Endothelial cell of umbilical vein (primary cell): ENCODE results near the gene NBEAL1. TPM values are rescaled to one million over a fixed set of nuclear protein-coding genes. Genes with fewer than 3 reads are reported as not detected.
A peak's percentile ranks its signal among the peaks of the same experiment; 100 is the strongest.

Experiments used
- BruUV-seq: library from RNA; stranded (reverse); fragments of 400-500 nt; replicated peaks from 2 replicates; lab custom pipeline; 2021; lab: Mats Ljungman, UMichigan
- CTCF ChIA-PET: fragments of 300-600, 350-600 bp; sonication (Branson Sonifier 250); formaldehyde crosslinking; loops from one replicate; lab custom pipeline; 2021; ENCODE audit warnings: antibody characterized with exemption, inconsistent platforms; lab: Charles Lee
- POLR2A ChIA-PET: fragments of 300-600, 350-600 bp; sonication (Branson Sonifier 250); formaldehyde crosslinking; loops from one replicate; lab custom pipeline; 2021; ENCODE audit warnings: antibody characterized with exemption, inconsistent platforms; lab: Charles Lee
- DNase-seq: peaks from one replicate; pipeline ENCODE4 v3.0.0-alpha.2; 2011; ENCODE audit warnings: low read depth, low spot score
- FAIRE-seq: peaks from 2 replicates; lab custom pipeline; 2011; peaks lifted over from hg19 to GRCh38; lab: Jason Lieb, UNC
- H2AFZ ChIP-seq: 2 replicates; pipeline ENCODE4 v1.6.0; 2012; ENCODE audit warnings: low read depth, low read length, control low read depth, inconsistent platforms
- H3K27ac ChIP-seq: 2 replicates; pipeline ENCODE4 v1.5.1; 2011; ENCODE audit warnings: low read depth, mild to moderate bottlenecking, control low read depth, low read length, moderate library complexity; ENCODE audit not compliant: insufficient read depth
- H3K27me3 ChIP-seq, 2 experiments: 2 replicates each; pipeline versions ENCODE4 v1.6.0 to v1.6.1; 2011; ENCODE audit warnings: low read length in 2 of 2, mixed read lengths in 1 of 2; ENCODE audit not compliant: control insufficient read depth in 2 of 2, insufficient read depth in 2 of 2
- H3K36me3 ChIP-seq, 2 experiments: 2 replicates in 1 of 2; 3 replicates in 1 of 2; pipeline ENCODE4 v1.5.1; 2011; ENCODE audit warnings: low read length in 2 of 2, mild to moderate bottlenecking in 1 of 2, moderate library complexity in 1 of 2; ENCODE audit not compliant: control insufficient read depth in 2 of 2, insufficient read depth in 2 of 2; ENCODE audit errors: extremely low read depth in 1 of 2
- H3K4me1 ChIP-seq: 3 replicates; pipeline ENCODE4 v1.5.1; 2011; ENCODE audit warnings: mild to moderate bottlenecking, low read length; ENCODE audit not compliant: control insufficient read depth, insufficient read depth; ENCODE audit errors: extremely low read depth
- H3K4me2 ChIP-seq: 2 replicates; pipeline ENCODE4 v1.6.1; 2011; ENCODE audit warnings: low read length, control low read depth, mixed read lengths; ENCODE audit not compliant: insufficient read depth
- H3K4me3 ChIP-seq, 3 experiments: fragments of 200-600 bp in 1 of 3; sonication (generic), shearing (Covaris generic) in 1 of 3; replicated peaks in 1 of 3; 2 replicates each; pipeline ENCODE4 v1.5.1; 2011 to 2016; ENCODE audit warnings: control low read depth in 3 of 3, low read length in 3 of 3, mild to moderate bottlenecking in 2 of 3, inconsistent platforms in 1 of 3, low read depth in 1 of 3, moderate library complexity in 1 of 3; ENCODE audit not compliant: insufficient read depth in 1 of 3
- H3K79me2 ChIP-seq: 2 replicates; pipeline ENCODE4 v1.6.0; 2012; ENCODE audit warnings: low read length, inconsistent platforms; ENCODE audit not compliant: control insufficient read depth, insufficient read depth
- H3K9ac ChIP-seq: replicated peaks from 2 replicates; pipeline ENCODE3; 2011; ENCODE audit warnings: low read length, control low read depth; ENCODE audit not compliant: insufficient read depth; ENCODE audit errors: extremely low read depth
- H3K9me1 ChIP-seq: replicated peaks from 3 replicates; pipeline ENCODE4 v1.6.0; 2011; ENCODE audit warnings: mild to moderate bottlenecking, low read length; ENCODE audit not compliant: control insufficient read depth, insufficient read depth; ENCODE audit errors: extremely low read depth
- H3K9me3 ChIP-seq: replicated peaks from 2 replicates; pipeline ENCODE4 v1.5.1; 2012; ENCODE audit warnings: low read length, inconsistent platforms; ENCODE audit not compliant: control insufficient read depth, insufficient read depth
- H4K20me1 ChIP-seq: replicated peaks from 2 replicates; pipeline ENCODE3; 2011; ENCODE audit warnings: mild to moderate bottlenecking, low read length; ENCODE audit not compliant: control insufficient read depth, insufficient read depth; ENCODE audit errors: extremely low read depth
- EZH2 ChIP-seq: IDR thresholded peaks from 2 replicates; pipeline ENCODE4 v1.6.1; 2012; ENCODE audit warnings: borderline replicate concordance, low read depth, mild to moderate bottlenecking, moderate library complexity, low read length, inconsistent platforms; ENCODE audit not compliant: severe bottlenecking
- FOS ChIP-seq: IDR thresholded peaks from 2 replicates; pipeline ENCODE4 v1.6.1; 2011; ENCODE audit warnings: mild to moderate bottlenecking, low read length, moderate library complexity, borderline replicate concordance; ENCODE audit not compliant: insufficient read depth
- GATA2 ChIP-seq: IDR thresholded peaks from 2 replicates; pipeline ENCODE4 v1.7.0; 2011; ENCODE audit warnings: low read depth, mild to moderate bottlenecking, moderate library complexity, mixed read lengths, low read length; ENCODE audit not compliant: insufficient read length, insufficient read depth
- JUN ChIP-seq: IDR thresholded peaks from 2 replicates; pipeline ENCODE4 v1.6.1; 2011; ENCODE audit warnings: borderline replicate concordance, low read depth; ENCODE audit not compliant: insufficient read length, insufficient read depth
- MYC ChIP-seq: IDR thresholded peaks from one replicate; pipeline ENCODE4 v1.6.1; 2011; ENCODE audit warnings: mild to moderate bottlenecking, low read depth, low read length
- POLR2A ChIP-seq: IDR thresholded peaks from 2 replicates; pipeline ENCODE4 v1.6.1; 2012; ENCODE audit warnings: low read depth, mild to moderate bottlenecking, control low read depth, low read length
- POLR2AphosphoS5 ChIP-seq: IDR thresholded peaks from 2 replicates; pipeline ENCODE4 v1.6.1; 2012; ENCODE audit warnings: low read depth, mild to moderate bottlenecking, control low read depth, low read length, moderate library complexity; ENCODE audit not compliant: insufficient read depth
- dilution Hi-C: fragments of 300-500 bp; cut with MboI; formaldehyde crosslinking; loops from one replicate; pipeline ENCODE4 v1.15.0; 2019; ENCODE audit warnings: low sequenced_read_pairs; ENCODE audit not compliant: extremely low pct_ligation_motif_present
- intact Hi-C: fragments of 100-400 bp; cut with micrococcal nuclease; formaldehyde crosslinking; loops from one replicate; pipeline ENCODE4 v1.10.0; 2022
- polyA plus RNA-seq, 4 experiments: library from polyadenylated mRNA; depleted of rRNA in 3 of 4; stranded (reverse) in 3 of 4; unstranded in 1 of 4; fragments of >200 nt; gene quantifications; 2 replicates each; pipeline versions ENCODE4 v1.2.1 to v1.2.3, GENCODE V29; 2011 to 2012; ENCODE audit warnings: missing spikeins in 1 of 4
- total RNA-seq: library from RNA; stranded (reverse); gene quantifications from 2 replicates; pipeline ENCODE4 v1.2.3, GENCODE V29; 2021
- TF ChIP-seq, protein P1 (sequence below): IDR thresholded peaks from 2 replicates; pipeline ENCODE4 v1.6.1; 2011; ENCODE audit not compliant: insufficient read depth, insufficient read length
- TF ChIP-seq, protein P2 (sequence below), 2 donors: IDR thresholded peaks; 1 replicate in 1 of 2; 2 replicates in 1 of 2; pipeline ENCODE4 v1.5.1; 2011; ENCODE audit warnings: low read length in 2 of 2, mild to moderate bottlenecking in 2 of 2, moderate library complexity in 2 of 2, control low read depth in 1 of 2, inconsistent platforms in 1 of 2, low read depth in 1 of 2; ENCODE audit not compliant: insufficient read depth in 1 of 2; ENCODE audit errors: extremely low read depth in 1 of 2

Gene NBEAL1
- total and polyA plus RNA-seq, 2 donors (not counting 3 experiments of a cell fraction or from before 2014, with no cell fraction given), result 2.1 to 23.3 TPM

DNA sequence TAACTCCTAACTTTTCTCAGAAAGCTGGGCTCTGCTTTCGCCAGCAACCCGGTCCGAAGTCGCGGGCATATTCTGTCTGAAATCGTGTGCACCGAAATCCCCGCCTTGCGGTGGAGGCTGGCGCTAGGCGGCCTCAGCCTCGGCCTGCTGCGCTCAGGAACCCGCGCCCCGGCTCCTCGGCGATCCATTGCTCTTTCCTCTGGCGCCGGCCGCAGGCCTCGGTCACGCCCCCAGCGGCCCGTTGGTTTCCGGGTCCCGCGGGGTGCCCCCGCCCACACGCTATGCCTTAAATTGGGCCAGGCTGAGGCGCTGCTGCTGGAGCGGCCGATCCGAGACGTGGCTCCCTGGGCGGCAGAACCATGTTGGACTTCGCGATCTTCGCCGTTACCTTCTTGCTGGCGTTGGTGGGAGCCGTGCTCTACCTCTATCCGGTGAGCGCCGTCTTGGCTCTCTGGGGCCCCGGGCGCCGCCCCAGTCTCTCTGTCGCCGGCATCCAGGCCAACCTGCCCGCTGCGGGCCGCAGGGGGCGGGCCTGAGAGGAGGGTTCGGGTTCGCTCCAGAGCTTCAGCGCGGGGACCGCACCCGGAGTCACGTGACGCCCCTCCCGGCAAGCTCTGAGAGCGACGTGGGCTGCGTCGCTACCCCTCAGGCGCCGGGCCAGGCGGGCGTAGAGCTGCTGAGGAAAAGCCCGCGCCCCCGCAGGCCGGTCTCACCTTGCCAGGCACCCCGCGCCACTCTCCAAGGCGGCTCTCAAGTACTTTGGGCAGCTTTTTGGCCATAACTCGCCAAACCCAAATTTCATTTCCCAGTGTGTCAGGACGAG, 224.2 kb downstream of the NBEAL1 start, which contains the start of gene CYP20A1:
Gene CYP20A1 (plus strand): TSS at position 315 of the 823 bp plus-strand sequence. CDS start 45 bp downstream, at position 360.
- Histone ChIP-seq H3K79me2 (peaks cover 32% of the 10 kb centered on the region), H2AFZ (peak within 1 kb of the TSS; percentile 93), H3K36me3 (no peaks in the 10 kb centered on the region), H3K4me2 (peak within 1 kb of the TSS; percentile 92), H3K4me1 (peaks cover 5% of the 10 kb centered on the region), H3K9ac (peak within 1 kb of the TSS; percentile 97), H3K27me3 (no peaks in the 10 kb centered on the region), H3K9me1 (no peaks in the 10 kb centered on the region), H3K27ac (peak within 1 kb of the TSS; percentile 94), H3K9me3 (no peaks in the 10 kb centered on the region), H4K20me1 (no peaks in the 10 kb centered on the region), H3K4me3 (peak within 1 kb of the TSS; percentile 66 to 99 (median 95))
- TF ChIP-seq, protein P1, sequence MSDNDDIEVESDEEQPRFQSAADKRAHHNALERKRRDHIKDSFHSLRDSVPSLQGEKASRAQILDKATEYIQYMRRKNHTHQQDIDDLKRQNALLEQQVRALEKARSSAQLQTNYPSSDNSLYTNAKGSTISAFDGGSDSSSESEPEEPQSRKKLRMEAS, result peak; percentile 83
- no peak for TF ChIP-seq JUN
- TF ChIP-seq POLR2AphosphoS5, result peak; percentile 94
- TF ChIP-seq POLR2A, result peak; percentile 98
- TF ChIP-seq, protein P2, sequence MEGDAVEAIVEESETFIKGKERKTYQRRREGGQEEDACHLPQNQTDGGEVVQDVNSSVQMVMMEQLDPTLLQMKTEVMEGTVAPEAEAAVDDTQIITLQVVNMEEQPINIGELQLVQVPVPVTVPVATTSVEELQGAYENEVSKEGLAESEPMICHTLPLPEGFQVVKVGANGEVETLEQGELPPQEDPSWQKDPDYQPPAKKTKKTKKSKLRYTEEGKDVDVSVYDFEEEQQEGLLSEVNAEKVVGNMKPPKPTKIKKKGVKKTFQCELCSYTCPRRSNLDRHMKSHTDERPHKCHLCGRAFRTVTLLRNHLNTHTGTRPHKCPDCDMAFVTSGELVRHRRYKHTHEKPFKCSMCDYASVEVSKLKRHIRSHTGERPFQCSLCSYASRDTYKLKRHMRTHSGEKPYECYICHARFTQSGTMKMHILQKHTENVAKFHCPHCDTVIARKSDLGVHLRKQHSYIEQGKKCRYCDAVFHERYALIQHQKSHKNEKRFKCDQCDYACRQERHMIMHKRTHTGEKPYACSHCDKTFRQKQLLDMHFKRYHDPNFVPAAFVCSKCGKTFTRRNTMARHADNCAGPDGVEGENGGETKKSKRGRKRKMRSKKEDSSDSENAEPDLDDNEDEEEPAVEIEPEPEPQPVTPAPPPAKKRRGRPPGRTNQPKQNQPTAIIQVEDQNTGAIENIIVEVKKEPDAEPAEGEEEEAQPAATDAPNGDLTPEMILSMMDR (IDR thresholded peaks at IDR 0.05; ENCODE audit: extremely low read depth in 1 of 2, insufficient read depth in 1 of 2, low read depth in 1 of 2, low read length in 2 of 2), result peak; percentile 43 to 47
- no peak for TF ChIP-seq EZH2
- no peak for TF ChIP-seq MYC
- TF ChIP-seq FOS, result no peak
- no peak for TF ChIP-seq GATA2
- ChIA-PET POLR2A (interaction anchor here (0.6 to 1.8 kb wide), 3 partner anchors 10 to 113 kb away, joined by 3 to 10 read pairs (median 5); no protein-coding TSS in a partner anchor), CTCF (interaction anchor here (0.5 to 3.0 kb wide), 10 partner anchors 11 to 576 kb away, joined by 3 to 21 read pairs (median 4); no protein-coding TSS in a partner anchor)
- dilution Hi-C loops, result no loop called here
- peak; percentile 97 for DNase-seq
- intact Hi-C loops, result loop anchor here (1.0 to 5.0 kb wide), 6 partner anchors 88 to 667 kb away; partner anchors contain the start of genes CARF, NBEAL1 and RAPH1
- FAIRE-seq, result peak; percentile 96
- TSS peak; percentile 63 for BruUV-seq
